Astrocyte (in vitro differentiated cells and primary cell): Measurements from ENCODE around the gene ATP9A. TPM values are rescaled to one million over a fixed set of nuclear protein-coding genes. Genes with fewer than 3 reads are reported as not detected.

ENCODE experiments used
- DNase-seq: peaks from one replicate; pipeline ENCODE4 v3.0.0-alpha.2; 2010; ENCODE audit warnings: low read depth
- FAIRE-seq: peaks from 2 replicates; lab custom pipeline; 2011; peaks lifted over from hg19 to GRCh38; lab: Jason Lieb, UNC
- H2AFZ ChIP-seq: 2 replicates; pipeline ENCODE4 v1.6.0; 2012; ENCODE audit warnings: low read depth, low read length, inconsistent platforms
- H3K27ac ChIP-seq: 2 replicates; pipeline ENCODE4 v1.5.1; 2011; ENCODE audit warnings: low read depth, low read length, inconsistent platforms
- H3K27me3 ChIP-seq: 2 replicates; pipeline ENCODE4 v1.6.0; 2011; ENCODE audit warnings: low read length, inconsistent platforms; ENCODE audit not compliant: insufficient read depth
- H3K36me3 ChIP-seq: 2 replicates; pipeline ENCODE4 v1.5.1; 2011; ENCODE audit warnings: low read length, inconsistent platforms; ENCODE audit not compliant: insufficient read depth
- H3K4me1 ChIP-seq: 2 replicates; pipeline ENCODE4 v1.5.1; 2011; ENCODE audit warnings: low read length, inconsistent platforms; ENCODE audit not compliant: insufficient read depth
- H3K4me2 ChIP-seq: 2 replicates; pipeline ENCODE4 v1.6.0; 2012; ENCODE audit warnings: low read length, inconsistent platforms
- H3K4me3 ChIP-seq: 2 replicates; pipeline ENCODE4 v1.5.1; 2011; ENCODE audit warnings: low read depth, mild to moderate bottlenecking, low read length, inconsistent platforms; ENCODE audit not compliant: insufficient read depth
- H3K79me2 ChIP-seq: 2 replicates; pipeline ENCODE4 v1.6.0; 2012; ENCODE audit warnings: mild to moderate bottlenecking, low read length, inconsistent platforms; ENCODE audit not compliant: insufficient read depth
- H3K9ac ChIP-seq: 2 replicates; pipeline ENCODE4 v1.6.0; 2012; ENCODE audit warnings: mild to moderate bottlenecking, low read length, inconsistent platforms
- H3K9me3 ChIP-seq: 2 replicates; pipeline ENCODE4 v1.5.1; 2012; ENCODE audit warnings: low read depth, mild to moderate bottlenecking, low read length, inconsistent platforms; ENCODE audit not compliant: insufficient read depth
- H4K20me1 ChIP-seq: 2 replicates; pipeline ENCODE4 v1.6.0; 2012; ENCODE audit warnings: low read length, inconsistent platforms; ENCODE audit not compliant: insufficient read depth
- H3K27ac Mint-ChIP-seq: one replicate; pipeline ENCODE4 v1.8.0; 2021; ENCODE audit warnings: mild to moderate bottlenecking, mixed read lengths; ENCODE audit not compliant: unreplicated experiment
- H3K27me3 Mint-ChIP-seq: one replicate; pipeline ENCODE4 v1.8.0; 2021; ENCODE audit warnings: low read depth, mixed read lengths; ENCODE audit not compliant: unreplicated experiment
- H3K36me3 Mint-ChIP-seq: one replicate; pipeline ENCODE4 v1.8.0; 2021; ENCODE audit warnings: low read depth, mixed read lengths; ENCODE audit not compliant: unreplicated experiment
- H3K4me1 Mint-ChIP-seq: one replicate; pipeline ENCODE4 v1.8.0; 2021; ENCODE audit warnings: low read depth, mixed read lengths; ENCODE audit not compliant: unreplicated experiment
- H3K4me3 Mint-ChIP-seq: one replicate; pipeline ENCODE4 v1.8.0; 2021; ENCODE audit warnings: mild to moderate bottlenecking, moderate library complexity, mixed read lengths; ENCODE audit not compliant: unreplicated experiment
- H3K9me3 Mint-ChIP-seq: one replicate; pipeline ENCODE4 v1.8.0; 2021; ENCODE audit warnings: mild to moderate bottlenecking, mixed read lengths; ENCODE audit not compliant: unreplicated experiment
- CTCF ChIP-seq: IDR thresholded peaks from 2 replicates; pipeline ENCODE4 v1.5.1; 2011; ENCODE audit warnings: low read depth, mild to moderate bottlenecking, inconsistent platforms, low read length, moderate library complexity; ENCODE audit not compliant: insufficient read depth
- EZH2 ChIP-seq: IDR thresholded peaks from 2 replicates; pipeline ENCODE4 v1.6.1; 2012; ENCODE audit warnings: mild to moderate bottlenecking, low read length, inconsistent platforms; ENCODE audit not compliant: insufficient read depth
- total RNA-seq: library from RNA; stranded (reverse); gene quantifications from 2 replicates; pipeline ENCODE4 v1.2.1, GENCODE V29; 2021

ATP9A gene
- total RNA-seq, 1 donor from 2014 or later, result 12.9 TPM

- peaks cover 15% of the 10 kb centered on the region for H3K4me1 Mint-ChIP-seq
- H3K27me3 ChIP-seq, result no peaks in the 10 kb centered on the region
- no peak overlapping the region for H3K4me3 ChIP-seq
- H3K27me3 Mint-ChIP-seq, result no peaks in the 10 kb centered on the region
- H4K20me1 ChIP-seq, result no peaks in the 10 kb centered on the region
- H3K27ac ChIP-seq, result peak overlapping the region; percentile 71
- H3K36me3 Mint-ChIP-seq, result no peaks in the 10 kb centered on the region
- FAIRE-seq (peak; percentile 92), DNase-seq (peak; percentile 91)
- H3K9me3 ChIP-seq, result no peaks in the 10 kb centered on the region
- H3K4me2 ChIP-seq, result peak overlapping the region; percentile 24
- no peaks in the 10 kb centered on the region for H3K36me3 ChIP-seq
- H3K9ac ChIP-seq, result peak overlapping the region; percentile 11
- H2AFZ ChIP-seq, result no peak overlapping the region
- peaks cover 2% of the 10 kb centered on the region for H3K9me3 Mint-ChIP-seq
- H3K27ac Mint-ChIP-seq, result peak overlapping the region; percentile 89
- H3K4me1 ChIP-seq, result peaks cover 8% of the 10 kb centered on the region
- H3K79me2 ChIP-seq, result no peaks in the 10 kb centered on the region
- TF ChIP-seq EZH2, result no peak
- TF ChIP-seq CTCF, result no peak
- peak overlapping the region; percentile 6 for H3K4me3 Mint-ChIP-seq
These were observed 182.2 kb downstream of the ATP9A start for GRCh38 chr20:51586005-51586440.

GRCh38 chr20:51585148-51585547 lies 183.0 kb downstream of the ATP9A start:
- H3K79me2 ChIP-seq, result no peaks in the 10 kb centered on the region
- no peak overlapping the region for H3K4me2 ChIP-seq
- no peak for FAIRE-seq
- peaks cover 15% of the 10 kb centered on the region for H3K4me1 Mint-ChIP-seq
- H3K27me3 ChIP-seq, result no peaks in the 10 kb centered on the region
- no peaks in the 10 kb centered on the region for H3K36me3 Mint-ChIP-seq
- H4K20me1 ChIP-seq, result no peaks in the 10 kb centered on the region
- H3K9me3 ChIP-seq, result no peaks in the 10 kb centered on the region
- no peak overlapping the region for H3K9ac ChIP-seq
- H3K4me1 ChIP-seq, result peaks cover 8% of the 10 kb centered on the region
- H3K4me3 ChIP-seq, result no peak overlapping the region
- TF ChIP-seq EZH2 (no peak), CTCF (no peak)
- no peak overlapping the region for H3K4me3 Mint-ChIP-seq
- peak overlapping the region; percentile 71 for H3K27ac ChIP-seq
- H3K27me3 Mint-ChIP-seq, result no peaks in the 10 kb centered on the region
- peaks cover 2% of the 10 kb centered on the region for H3K9me3 Mint-ChIP-seq
- H2AFZ ChIP-seq, result no peak overlapping the region
- no peak for DNase-seq
- no peaks in the 10 kb centered on the region for H3K36me3 ChIP-seq
- H3K27ac Mint-ChIP-seq, result no peak overlapping the region

- Histone ChIP-seq H2AFZ (no peak overlapping the region), H3K4me1 (peaks cover 8% of the 10 kb centered on the region), H3K4me2 (no peak overlapping the region), H4K20me1 (no peaks in the 10 kb centered on the region), H3K79me2 (no peaks in the 10 kb centered on the region), H3K27ac (no peak overlapping the region), H3K9me3 (no peaks in the 10 kb centered on the region), H3K9ac (no peak overlapping the region), H3K36me3 (no peaks in the 10 kb centered on the region), H3K27me3 (no peaks in the 10 kb centered on the region), H3K4me3 (no peak overlapping the region)
- TF ChIP-seq EZH2, result no peak
- no peak for TF ChIP-seq CTCF
- DNase-seq, result no peak
- Mint-ChIP-seq H3K9me3 (peaks cover 2% of the 10 kb centered on the region), H3K36me3 (no peaks in the 10 kb centered on the region), H3K4me1 (peaks cover 17% of the 10 kb centered on the region), H3K4me3 (no peak overlapping the region), H3K27me3 (no peaks in the 10 kb centered on the region), H3K27ac (no peak overlapping the region)
- no peak for FAIRE-seq
These were observed 183.5 kb downstream of the ATP9A start for GRCh38 chr20:51584737-51585136.
